SH-SY5Y (cell line): ENCODE results near the gene MMP24.

Experiments
- GATA2 ChIP-seq: IDR thresholded peaks from 2 replicates; pipeline ENCODE4 v1.6.1; 2011; ENCODE audit warnings: mild to moderate bottlenecking, low read depth, low read length
- GATA3 ChIP-seq: IDR thresholded peaks from 2 replicates; pipeline ENCODE4 v1.6.1; 2011; ENCODE audit warnings: low read depth, mild to moderate bottlenecking, low read length, moderate library complexity

Gene MMP24

DNA sequence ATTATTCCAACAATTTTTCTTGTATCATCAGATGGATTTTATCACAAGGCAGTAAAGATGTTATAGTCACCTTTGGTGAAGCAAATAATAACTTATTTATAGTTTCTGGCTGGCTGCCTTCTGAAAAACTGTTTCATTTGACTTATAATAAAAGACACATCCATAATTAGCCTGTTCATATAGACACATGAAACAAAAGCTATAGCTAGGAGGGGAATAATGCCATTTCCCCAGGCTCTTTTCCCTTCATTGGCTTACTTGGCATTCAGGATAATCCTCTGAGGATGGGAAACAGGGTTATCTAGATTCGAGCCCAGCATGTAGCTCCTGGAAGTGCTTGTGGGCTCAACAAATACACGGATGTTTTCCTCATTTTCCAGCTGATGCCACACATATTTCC is 17.5 kb downstream of the MMP24 start:
- TF ChIP-seq GATA3, result no peak
- TF ChIP-seq GATA2, result no peak

DNA sequence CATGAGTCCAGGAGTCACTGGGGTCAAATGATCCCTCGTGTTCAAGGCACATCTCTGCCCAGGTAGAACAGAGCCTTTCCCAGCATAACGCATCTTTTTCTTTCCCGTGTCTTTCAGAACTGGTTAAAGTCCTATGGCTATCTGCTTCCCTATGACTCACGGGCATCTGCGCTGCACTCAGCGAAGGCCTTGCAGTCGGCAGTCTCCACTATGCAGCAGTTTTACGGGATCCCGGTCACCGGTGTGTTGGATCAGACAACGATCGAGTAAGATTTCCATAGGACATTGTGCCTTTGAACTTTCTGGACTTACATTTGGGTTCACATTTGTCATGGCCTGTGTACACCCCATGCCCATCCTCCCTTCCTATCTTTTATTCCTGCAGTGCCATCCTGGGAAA is 20.2 kb downstream of the MMP24 start:
- TF ChIP-seq GATA3 (no peak), GATA2 (no peak)

DNA sequence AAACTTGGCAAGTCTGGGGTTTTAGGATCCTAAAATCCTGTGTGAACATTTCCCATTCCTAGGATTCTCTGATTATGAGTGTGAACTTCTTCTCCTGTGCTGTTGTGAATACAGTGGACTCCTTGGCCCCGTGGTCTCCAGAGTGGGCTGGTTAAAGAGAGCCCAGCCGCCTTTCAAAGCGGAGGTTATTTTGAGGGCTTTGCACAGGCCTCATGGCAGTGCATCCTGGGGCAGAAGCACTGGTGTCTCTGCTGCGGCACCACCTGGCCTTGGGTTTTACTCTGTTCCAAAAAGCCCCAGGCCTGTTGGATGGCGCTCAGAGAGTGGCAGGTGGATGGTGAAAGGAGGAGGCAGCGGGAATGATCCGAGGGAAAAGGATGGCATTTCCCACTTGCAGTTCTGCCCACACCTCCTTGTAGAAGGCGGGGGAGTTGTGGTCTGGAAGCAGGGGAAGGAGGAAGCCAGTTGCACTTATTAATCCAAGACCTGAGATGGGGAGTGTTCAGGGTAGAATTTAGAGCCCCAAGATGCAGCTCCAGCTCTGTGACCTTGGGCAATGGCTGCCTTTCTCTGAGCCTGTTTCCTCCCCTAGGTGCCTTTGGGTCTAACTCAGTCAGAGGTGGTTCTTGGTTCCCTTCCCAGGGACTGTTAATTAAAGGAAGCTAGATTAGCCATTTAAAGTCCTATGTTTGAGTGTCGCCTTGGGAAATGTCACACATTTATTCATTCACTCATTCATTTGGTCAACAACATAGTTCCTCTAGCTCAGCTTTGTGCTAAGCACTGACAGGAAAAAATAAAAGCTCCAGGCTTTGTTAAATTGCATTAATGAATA is 22.4 kb downstream of the MMP24 start:
- TF ChIP-seq GATA2 (no peak), GATA3 (no peak)

DNA sequence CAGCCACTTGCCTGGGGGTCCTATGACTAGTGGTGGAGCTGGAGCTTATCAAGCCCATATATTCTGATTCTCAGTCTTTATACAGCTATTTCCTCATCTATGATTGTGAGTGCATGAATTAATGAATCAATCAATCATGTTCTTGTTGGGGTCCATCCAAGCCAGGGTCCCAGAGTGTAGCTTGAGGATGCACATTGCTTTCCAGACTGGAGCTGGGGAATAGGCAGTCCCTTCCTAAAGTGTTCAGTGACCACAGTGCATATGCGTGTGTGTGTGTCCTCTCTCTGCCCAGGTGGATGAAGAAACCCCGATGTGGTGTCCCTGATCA is 25.1 kb downstream of the MMP24 start:
- TF ChIP-seq GATA2 (no peak), GATA3 (no peak)

DNA sequence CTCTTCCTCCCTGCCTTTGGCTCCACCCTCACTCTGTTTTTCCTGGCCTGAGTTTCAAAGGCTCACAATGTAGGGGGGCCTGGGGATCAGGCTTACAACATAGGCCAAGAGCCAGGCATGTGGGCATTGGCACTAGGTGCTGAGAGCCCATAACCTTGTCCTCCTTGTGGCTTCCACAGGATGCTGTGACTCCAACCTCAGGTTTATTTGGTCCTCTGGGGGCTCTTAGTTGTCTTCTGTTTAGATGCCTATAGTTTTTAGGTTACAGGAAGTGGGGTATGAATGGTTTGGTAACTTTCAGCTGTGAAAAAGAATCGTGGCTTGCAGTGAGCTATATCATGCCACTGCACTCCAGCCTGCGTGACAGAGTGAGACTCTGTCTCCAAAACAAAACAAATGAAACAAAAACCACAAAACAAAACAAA is 25.6 kb downstream of the MMP24 start:
- TF ChIP-seq GATA3, result no peak
- no peak for TF ChIP-seq GATA2

GRCh38 chr20:35253010-35253409 is 26.5 kb downstream of the MMP24 start:
- TF ChIP-seq GATA2 (no peak), GATA3 (no peak)

DNA sequence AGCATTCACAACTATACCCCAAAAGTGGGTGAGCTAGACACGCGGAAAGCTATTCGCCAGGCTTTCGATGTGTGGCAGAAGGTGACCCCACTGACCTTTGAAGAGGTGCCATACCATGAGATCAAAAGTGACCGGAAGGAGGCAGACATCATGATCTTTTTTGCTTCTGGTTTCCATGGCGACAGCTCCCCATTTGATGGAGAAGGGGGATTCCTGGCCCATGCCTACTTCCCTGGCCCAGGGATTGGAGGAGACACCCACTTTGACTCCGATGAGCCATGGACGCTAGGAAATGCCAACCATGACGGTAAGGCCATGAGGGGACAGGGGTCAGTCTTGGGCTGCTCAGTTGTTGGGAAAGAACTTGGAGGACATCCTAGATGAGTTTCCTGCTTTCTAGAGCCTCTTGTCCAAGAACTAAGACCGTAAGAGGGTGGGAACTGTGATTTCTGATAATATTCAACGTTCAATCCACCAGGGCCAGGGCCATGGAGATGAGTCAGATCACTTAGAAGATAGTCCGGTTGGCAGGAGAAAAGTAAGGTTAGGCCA is 28.0 kb downstream of the MMP24 start:
- TF ChIP-seq GATA2 (no peak), GATA3 (no peak)

DNA sequence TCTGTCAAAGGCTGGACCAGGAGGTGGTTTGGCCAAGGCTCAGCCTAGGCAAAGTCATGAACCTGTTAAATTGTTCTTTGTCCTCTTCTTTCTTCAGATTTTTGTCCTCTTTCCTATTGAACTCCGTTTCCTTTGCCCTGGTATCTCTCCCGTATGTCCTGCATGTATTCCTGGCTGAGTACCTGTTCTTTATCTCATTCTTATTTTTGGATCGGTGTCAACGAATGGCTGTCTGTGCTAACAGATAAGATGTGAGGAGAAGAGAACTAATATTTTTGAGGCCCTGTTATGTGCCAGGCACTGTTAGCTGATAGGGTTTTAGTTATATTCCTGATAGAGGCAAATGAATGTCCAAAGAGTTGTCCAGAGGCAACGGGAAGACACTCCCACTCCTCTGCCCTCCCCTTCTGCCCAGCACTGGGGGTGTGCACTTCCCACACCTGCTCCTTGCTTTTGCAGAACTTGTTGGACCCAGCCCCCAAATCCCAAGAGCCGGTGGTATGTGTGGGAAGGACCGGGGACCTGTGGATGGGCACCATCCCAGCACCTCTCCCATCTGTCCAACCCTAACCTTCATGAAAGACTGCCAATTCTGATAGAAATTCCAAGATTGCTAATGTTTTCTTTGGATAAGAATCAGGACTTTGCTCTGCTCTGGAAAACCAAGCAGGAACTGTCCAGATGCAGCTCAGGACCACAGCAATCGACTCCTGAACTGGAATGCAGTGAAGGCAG is 30.9 kb downstream of the MMP24 start:
- TF ChIP-seq GATA2 (no peak), GATA3 (no peak)

- no peak for TF ChIP-seq GATA2
- no peak for TF ChIP-seq GATA3
Observed at GRCh38 chr20:35260426-35260825, 33.9 kb downstream of the MMP24 start.

DNA sequence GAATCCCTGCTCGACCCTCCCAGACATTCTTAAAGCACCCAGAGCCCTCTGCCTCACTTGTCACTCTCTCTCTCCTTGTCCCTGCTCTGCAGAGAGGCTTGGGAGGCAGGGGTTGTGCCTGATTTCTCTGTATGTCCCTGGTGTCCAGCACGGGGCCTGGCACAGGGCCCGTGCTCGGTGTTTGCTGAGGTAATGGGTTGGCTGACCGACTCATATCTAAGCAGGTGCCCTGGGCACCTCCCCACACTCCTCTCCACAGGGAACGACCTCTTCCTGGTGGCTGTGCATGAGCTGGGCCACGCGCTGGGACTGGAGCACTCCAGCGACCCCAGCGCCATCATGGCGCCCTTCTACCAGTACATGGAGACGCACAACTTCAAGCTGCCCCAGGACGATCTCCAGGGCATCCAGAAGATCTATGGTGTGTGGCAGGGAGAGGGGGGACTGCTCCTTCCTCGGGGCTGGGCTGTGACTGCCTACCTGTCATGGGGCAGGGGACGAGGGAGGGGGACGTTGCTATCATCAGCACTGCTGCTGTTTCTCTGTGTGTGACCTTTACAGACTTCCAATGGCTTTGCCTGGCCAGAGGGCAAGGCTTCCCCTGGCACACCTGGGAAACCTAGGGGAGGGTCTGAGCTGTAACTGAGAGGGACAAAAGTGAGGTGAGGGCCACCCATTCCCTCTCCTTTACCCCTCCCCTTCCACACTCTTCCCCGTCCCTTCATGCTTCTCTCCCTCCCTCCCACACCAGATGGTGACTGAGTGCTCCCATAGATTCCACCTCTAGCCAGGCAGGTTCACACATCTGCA is 37.2 kb downstream of the MMP24 start:
- TF ChIP-seq GATA2 (no peak), GATA3 (no peak)

- TF ChIP-seq GATA3 (no peak), GATA2 (no peak)
Observed at GRCh38 chr20:35264755-35265154, 38.3 kb downstream of the MMP24 start.

GRCh38 chr20:35267092-35267491 is 40.6 kb downstream of the MMP24 start:
- TF ChIP-seq GATA2, result no peak
- TF ChIP-seq GATA3, result no peak

DNA sequence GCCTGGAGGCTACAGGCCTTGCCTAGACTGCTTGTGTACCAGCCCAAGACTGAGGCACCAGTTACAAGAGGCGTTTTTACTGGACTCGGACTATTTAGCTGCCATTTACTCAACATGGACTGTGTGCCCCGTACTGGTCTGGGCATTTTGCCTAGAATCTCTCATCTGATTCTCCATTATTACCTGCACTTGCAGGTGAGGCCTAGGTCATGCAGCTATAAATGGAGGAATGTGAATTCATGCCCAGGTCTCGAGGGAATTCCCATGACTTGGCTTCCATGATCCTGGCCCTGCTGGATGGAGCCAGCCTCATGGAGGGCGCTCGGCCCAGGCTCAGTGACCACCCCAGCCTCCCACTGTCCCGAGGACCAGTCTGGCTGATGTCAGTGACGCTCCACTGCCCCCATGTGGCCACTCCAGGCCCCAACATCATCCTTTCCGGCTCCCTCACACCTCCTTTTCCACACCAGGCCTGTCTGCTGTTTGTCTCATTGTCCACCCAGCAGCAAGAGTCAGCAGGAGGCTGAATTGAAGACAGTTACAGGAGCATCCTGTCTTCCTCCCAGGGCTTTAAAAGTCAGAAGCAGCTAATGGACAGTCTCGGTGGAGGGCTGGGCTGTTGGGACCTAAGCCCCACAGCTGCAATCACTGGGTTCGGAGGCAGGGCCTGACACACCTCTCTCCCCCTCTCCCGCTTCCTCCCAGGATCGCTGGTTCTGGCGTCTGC is 42.7 kb downstream of the MMP24 start:
- TF ChIP-seq GATA3 (no peak), GATA2 (no peak)
